ENCODE data around the gene HYAL2.
"Not testable (repeated sequence)": the region's sequence is repeated elsewhere in the genome, so short reads cannot be mapped to it uniquely, and the experiment has no call there.

The HYAL2 gene

GRCh38 chr3:50287262-50287661 lies 35.3 kb downstream of the HYAL2 start:
- no peak for DNase-seq

- DNase-seq = no peak
Measured at GRCh38 chr3:50286322-50287227, 36.0 kb downstream of the HYAL2 start.

- not testable (repeated sequence) for DNase-seq
Measured at GRCh38 chr3:50284121-50284520, 38.4 kb downstream of the HYAL2 start.

- DNase-seq = no peak
Measured at GRCh38 chr3:50279255-50280016, 43.1 kb downstream of the HYAL2 start.

GRCh38 chr3:50278880-50279224 lies 43.7 kb downstream of the HYAL2 start, which contains the start of gene LSMEM2:
Gene LSMEM2, plus strand, starts transcription at chr3:50279087. Its CDS starts 27 bp downstream, at chr3:50279114.
- DNase-seq = no peak

- DNase-seq = no peak
Measured at GRCh38 chr3:50278123-50278879, 44.2 kb downstream of the HYAL2 start.

- DNase-seq = no peak
Measured at GRCh38 chr3:50276762-50277101, 45.8 kb downstream of the HYAL2 start.

- DNase-seq = no peak
Measured at GRCh38 chr3:50275996-50276761, 46.4 kb downstream of the HYAL2 start.

GRCh38 chr3:50275141-50275995 lies 47.2 kb downstream of the HYAL2 start:
- no peak for DNase-seq

GRCh38 chr3:50274371-50275104 lies 48.0 kb downstream of the HYAL2 start:
- peak; percentile 54 for DNase-seq

- DNase-seq = no peak
Measured at GRCh38 chr3:50273689-50274065, 48.9 kb downstream of the HYAL2 start.

- DNase-seq = peak; percentile 73
Measured at GRCh38 chr3:50272911-50273688, 49.4 kb downstream of the HYAL2 start.

GRCh38 chr3:50272538-50272910 lies 50.0 kb downstream of the HYAL2 start:
- not testable (repeated sequence) for DNase-seq

- DNase-seq = no peak
Measured at GRCh38 chr3:50271314-50271936, 51.1 kb downstream of the HYAL2 start.

- DNase-seq = no peak
Measured at GRCh38 chr3:50270422-50271224, 51.9 kb downstream of the HYAL2 start.

- no peak for DNase-seq
Measured at GRCh38 chr3:50269977-50270413, 52.5 kb downstream of the HYAL2 start.

GRCh38 chr3:50269460-50269859 lies 53.1 kb downstream of the HYAL2 start:
- DNase-seq = no peak

GRCh38 chr3:50268703-50269451 lies 53.7 kb downstream of the HYAL2 start, which contains the start of gene SEMA3B:
Gene SEMA3B, plus strand, starts transcription at chr3:50269147. Its CDS starts 94 bp downstream, at chr3:50269241.
- DNase-seq = no peak

Measured in activated effector memory CD4-positive, alpha-beta T cell treated with Interleukin-2 at 50 U/mL for 16 hours (primary cell).